Spleen (tissue), 3 donors: ENCODE measurements around the gene UBN1.

Experiments used
- POLR2A ChIP-seq, 3 donors: fragments of 450-650 bp; IDR thresholded peaks; one replicate each; pipeline ENCODE4 v1.5.1; 2017; ENCODE audit warnings: antibody characterized with exemption in 3 of 3, mild to moderate bottlenecking in 1 of 3
- POLR2AphosphoS5 ChIP-seq, 3 donors: sonication (generic); formaldehyde crosslinking; IDR thresholded peaks; one replicate each; pipeline ENCODE4 v1.5.1; 2017; ENCODE audit warnings: antibody characterized with exemption in 3 of 3

- TF ChIP-seq POLR2AphosphoS5 (IDR thresholded peaks at IDR 0.05) (no peak), POLR2A (IDR thresholded peaks at IDR 0.05) (no peak)
These were observed 22.9 kb downstream of the UBN1 start for GRCh38 chr16:4870138-4870671.
